Measurements from ENCODE around the gene KCNIP1. TPM values are rescaled to one million over a fixed set of nuclear protein-coding genes. Genes with fewer than 3 reads are reported as not detected.

Gene KCNIP1
- total RNA-seq, 1 experiment from 2014 or later = not detected

- Mint-ChIP-seq H3K4me3 (ENCODE audit: low read depth, unreplicated experiment) (no peak overlapping the region), H3K27ac (ENCODE audit: unreplicated experiment) (no peak overlapping the region), H3K36me3 (ENCODE audit: insufficient read depth, unreplicated experiment) (no peaks in the 10 kb centered on the region), H3K4me1 (ENCODE audit: low read depth, unreplicated experiment) (no peaks in the 10 kb centered on the region), H3K9me3 (ENCODE audit: low read depth, unreplicated experiment) (no peaks in the 10 kb centered on the region), H3K27me3 (ENCODE audit: unreplicated experiment) (peaks cover 69% of the 10 kb centered on the region)
- intact Hi-C loops (cut with micrococcal nuclease; ENCODE audit: unreplicated experiment) = no loop called here
- no TSS peak for BruUV-seq (replicated peaks)
- no peak for TF ChIP-seq CTCF (IDR thresholded peaks at IDR 0.05; ENCODE audit: unreplicated experiment)
- CTCF ChIA-PET = no interaction called here
- no peak for DNase-seq
Measured at GRCh38 chr5:170716396-170716795, 212.6 kb downstream of the KCNIP1 start.

GRCh38 chr5:170719551-170719950 lies 215.7 kb downstream of the KCNIP1 start:
- no peak for DNase-seq
- H3K9me3 Mint-ChIP-seq (ENCODE audit: low read depth, unreplicated experiment) = no peaks in the 10 kb centered on the region
- CTCF ChIA-PET = no interaction called here
- H3K27me3 Mint-ChIP-seq (ENCODE audit: unreplicated experiment) = peaks cover 67% of the 10 kb centered on the region
- no peak overlapping the region for H3K4me3 Mint-ChIP-seq (ENCODE audit: low read depth, unreplicated experiment)
- intact Hi-C loops (cut with micrococcal nuclease; ENCODE audit: unreplicated experiment) = no loop called here
- no peak for TF ChIP-seq CTCF (IDR thresholded peaks at IDR 0.05; ENCODE audit: unreplicated experiment)
- no peaks in the 10 kb centered on the region for H3K36me3 Mint-ChIP-seq (ENCODE audit: insufficient read depth, unreplicated experiment)
- no TSS peak for BruUV-seq (replicated peaks)
- H3K27ac Mint-ChIP-seq (ENCODE audit: unreplicated experiment) = no peak overlapping the region
- H3K4me1 Mint-ChIP-seq (ENCODE audit: low read depth, unreplicated experiment) = no peaks in the 10 kb centered on the region

- CTCF ChIA-PET = no interaction called here
- intact Hi-C loops (cut with micrococcal nuclease; ENCODE audit: unreplicated experiment) = no loop called here
- no TSS peak for BruUV-seq (replicated peaks)
- H3K27ac Mint-ChIP-seq (ENCODE audit: unreplicated experiment) = no peak overlapping the region
- no peaks in the 10 kb centered on the region for H3K36me3 Mint-ChIP-seq (ENCODE audit: insufficient read depth, unreplicated experiment)
- no peak for TF ChIP-seq CTCF (IDR thresholded peaks at IDR 0.05; ENCODE audit: unreplicated experiment)
- H3K27me3 Mint-ChIP-seq (ENCODE audit: unreplicated experiment) = peaks cover 67% of the 10 kb centered on the region
- H3K4me3 Mint-ChIP-seq (ENCODE audit: low read depth, unreplicated experiment) = no peak overlapping the region
- no peaks in the 10 kb centered on the region for H3K4me1 Mint-ChIP-seq (ENCODE audit: low read depth, unreplicated experiment)
- DNase-seq = no peak
- H3K9me3 Mint-ChIP-seq (ENCODE audit: low read depth, unreplicated experiment) = no peaks in the 10 kb centered on the region
Measured at GRCh38 chr5:170720179-170720578, 216.4 kb downstream of the KCNIP1 start.

DNA sequence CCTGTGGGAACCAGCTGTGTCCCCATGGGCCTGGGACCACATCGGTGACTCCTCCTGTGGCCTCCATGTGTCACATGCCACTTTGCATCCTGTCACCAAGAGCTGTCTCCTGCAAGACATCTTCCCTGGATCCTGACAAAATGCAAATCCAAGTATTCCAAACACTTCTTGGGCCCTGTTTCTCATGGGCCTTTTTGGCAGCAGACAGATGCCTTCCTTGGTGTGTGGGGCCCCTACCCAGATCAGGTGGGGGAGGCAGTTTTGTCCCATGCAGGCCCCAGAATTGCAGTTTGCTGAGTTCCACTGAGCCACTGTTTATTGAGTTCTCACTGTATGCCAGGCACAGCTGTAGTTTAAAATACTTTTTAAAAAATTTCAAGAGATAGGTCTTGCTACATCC lies 217.2 kb downstream of the KCNIP1 start:
- Mint-ChIP-seq H3K4me1 (ENCODE audit: low read depth, unreplicated experiment) (no peaks in the 10 kb centered on the region), H3K27me3 (ENCODE audit: unreplicated experiment) (peaks cover 59% of the 10 kb centered on the region), H3K36me3 (ENCODE audit: insufficient read depth, unreplicated experiment) (no peaks in the 10 kb centered on the region), H3K4me3 (ENCODE audit: low read depth, unreplicated experiment) (no peak overlapping the region), H3K27ac (ENCODE audit: unreplicated experiment) (no peak overlapping the region), H3K9me3 (ENCODE audit: low read depth, unreplicated experiment) (no peaks in the 10 kb centered on the region)
- DNase-seq = no peak
- CTCF ChIA-PET = interaction anchor here (0.5 kb wide), 1 partner anchor 53 kb away, joined by 3 read pairs; no protein-coding TSS in a partner anchor
- no TSS peak for BruUV-seq (replicated peaks)
- intact Hi-C loops (cut with micrococcal nuclease; ENCODE audit: unreplicated experiment) = no loop called here
- TF ChIP-seq CTCF (IDR thresholded peaks at IDR 0.05; ENCODE audit: unreplicated experiment) = no peak
